Body of pancreas (tissue), 4 donors: ENCODE data around the gene ATG2A. TPM values are rescaled to one million over a fixed set of nuclear protein-coding genes. Genes with fewer than 3 reads are reported as not detected.

Source experiments
- ATAC-seq: fragments of 150-250 bp; one replicate; pipeline ENCODE4 v1.9.1; 2016
- DNase-seq, 4 donors: peaks; one replicate each; pipeline ENCODE4 v3.0.0-alpha.2; 2019
- H3K27ac ChIP-seq, 4 donors: fragments of 200-600 bp; sonication (generic); 1 replicate in 3 of 4; 2 replicates in 1 of 4; pipeline versions ENCODE4 v1.5.1 to v1.6.1; 2016 to 2019; ENCODE audit warnings: mild to moderate bottlenecking in 1 of 4, mixed read lengths in 1 of 4, moderate library complexity in 1 of 4
- H3K27me3 ChIP-seq, 2 donors: fragments of 200-600 bp; sonication (generic); one replicate each; pipeline ENCODE4 v1.6.0; 2016; ENCODE audit warnings: mild to moderate bottlenecking in 1 of 2
- H3K36me3 ChIP-seq, 2 donors: fragments of 200-600 bp; sonication (generic); replicated peaks in 1 of 2; 2 replicates each; pipeline ENCODE4 v1.5.1; 2016; ENCODE audit warnings: low read depth in 2 of 2; ENCODE audit not compliant: insufficient read depth in 1 of 2
- H3K4me1 ChIP-seq: fragments of 200-600 bp; sonication (generic); one replicate; pipeline ENCODE4 v1.6.0; 2016
- H3K4me3 ChIP-seq, 2 donors: fragments of 200-600 bp; sonication (generic); 1 replicate in 1 of 2; 2 replicates in 1 of 2; pipeline ENCODE4 v1.5.1; 2016 to 2019
- H3K9me3 ChIP-seq, 3 donors: fragments of 200-600 bp; sonication (generic); 1 replicate in 2 of 3; 2 replicates in 1 of 3; pipeline ENCODE4 v1.5.1; 2016
- POLR2A ChIP-seq, 3 donors: fragments of 450-650 bp; IDR thresholded peaks; one replicate each; pipeline ENCODE4 v1.6.1; 2016; ENCODE audit warnings: antibody characterized with exemption in 3 of 3, mild to moderate bottlenecking in 2 of 3
- WGBS, 2 donors: methylation state at CpG; one replicate each; pipeline ENCODE4 v1.1.5; 2017; 5-methylcytosine and 5-hydroxymethylcytosine counted together
- intact Hi-C: fragments of 100-400 bp; cut with DNase I; formaldehyde crosslinking; loops from one replicate; pipeline ENCODE4 v1.15.1; 2023
- total RNA-seq, 2 donors: library from RNA; depleted of rRNA; stranded (reverse); fragments of >200 nt; gene quantifications; one replicate each; pipeline ENCODE4 v1.1.0, GENCODE V29; 2016
- TF ChIP-seq, protein P1 (sequence below), 7 experiments: fragments of 450-650 bp in 4 of 7; fragments of 200-600 bp in 3 of 7; sonication (generic) in 3 of 7; IDR thresholded peaks; one replicate each; pipeline ENCODE4 v1.5.1; 2016 to 2019; ENCODE audit warnings: antibody characterized with exemption in 7 of 7

The ATG2A gene
- total RNA-seq, 2 donors from 2014 or later = 16.3 to 34.3 TPM

DNA sequence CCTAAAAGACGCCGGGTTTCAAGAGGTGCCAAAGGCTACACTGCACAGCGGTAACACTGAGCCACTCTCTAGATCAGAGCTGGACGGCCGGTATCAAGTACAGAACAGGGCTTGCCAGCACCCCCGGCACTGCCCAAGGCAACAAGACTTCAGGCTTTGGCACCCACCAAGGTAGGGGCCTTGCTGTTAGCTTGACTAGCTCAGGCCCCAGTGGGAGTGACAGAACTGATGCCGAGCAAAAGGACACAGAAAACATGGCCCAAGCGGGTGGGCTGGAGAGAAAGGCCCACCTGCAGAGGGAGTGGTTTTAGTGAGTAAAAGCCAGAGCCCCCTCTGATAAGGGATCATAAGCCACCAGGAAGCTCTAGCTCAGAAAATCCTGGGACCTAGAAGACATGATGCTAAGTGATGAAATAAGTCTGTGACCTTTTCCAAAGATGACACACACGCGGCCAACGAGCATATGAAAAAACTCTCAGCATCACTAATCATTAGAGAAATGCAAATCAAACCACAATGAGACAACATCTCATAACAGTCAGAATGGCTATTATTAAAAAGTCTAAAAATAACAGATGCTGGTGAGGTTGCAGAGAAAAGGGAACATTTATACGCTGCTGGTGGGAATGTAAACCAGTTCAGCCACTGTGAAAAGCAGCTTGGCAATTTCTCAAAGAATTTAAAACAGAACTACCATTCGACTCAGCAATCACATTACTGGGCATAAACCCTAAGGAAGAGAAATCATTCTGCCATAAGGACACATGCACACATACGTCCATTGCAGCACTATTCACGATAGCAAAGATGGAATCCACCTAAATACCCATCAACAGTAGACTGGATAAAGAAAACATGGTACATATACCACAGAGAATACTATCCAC, 51.5 kb downstream of the ATG2A start:
- H3K36me3 ChIP-seq = no peaks in the 10 kb centered on the region
- H3K27me3 ChIP-seq = no peaks in the 10 kb centered on the region
- peaks cover 25% of the 10 kb centered on the region for H3K4me1 ChIP-seq
- ATAC-seq (no peak), DNase-seq (no peak)
- peak overlapping the region in 2 of 4 donors; percentile 26 to 56 for H3K27ac ChIP-seq
- H3K9me3 ChIP-seq = no peaks in the 10 kb centered on the region
- WGBS, 2 donors = 76 to 86% methylated on average over 15 of the region's 15 CpGs
- TF ChIP-seq, protein P1, sequence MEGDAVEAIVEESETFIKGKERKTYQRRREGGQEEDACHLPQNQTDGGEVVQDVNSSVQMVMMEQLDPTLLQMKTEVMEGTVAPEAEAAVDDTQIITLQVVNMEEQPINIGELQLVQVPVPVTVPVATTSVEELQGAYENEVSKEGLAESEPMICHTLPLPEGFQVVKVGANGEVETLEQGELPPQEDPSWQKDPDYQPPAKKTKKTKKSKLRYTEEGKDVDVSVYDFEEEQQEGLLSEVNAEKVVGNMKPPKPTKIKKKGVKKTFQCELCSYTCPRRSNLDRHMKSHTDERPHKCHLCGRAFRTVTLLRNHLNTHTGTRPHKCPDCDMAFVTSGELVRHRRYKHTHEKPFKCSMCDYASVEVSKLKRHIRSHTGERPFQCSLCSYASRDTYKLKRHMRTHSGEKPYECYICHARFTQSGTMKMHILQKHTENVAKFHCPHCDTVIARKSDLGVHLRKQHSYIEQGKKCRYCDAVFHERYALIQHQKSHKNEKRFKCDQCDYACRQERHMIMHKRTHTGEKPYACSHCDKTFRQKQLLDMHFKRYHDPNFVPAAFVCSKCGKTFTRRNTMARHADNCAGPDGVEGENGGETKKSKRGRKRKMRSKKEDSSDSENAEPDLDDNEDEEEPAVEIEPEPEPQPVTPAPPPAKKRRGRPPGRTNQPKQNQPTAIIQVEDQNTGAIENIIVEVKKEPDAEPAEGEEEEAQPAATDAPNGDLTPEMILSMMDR (IDR thresholded peaks at IDR 0.05) = no peak
- no peak for TF ChIP-seq POLR2A (IDR thresholded peaks at IDR 0.05)
- H3K4me3 ChIP-seq = no peak overlapping the region
- intact Hi-C loops = no loop called here

DNA sequence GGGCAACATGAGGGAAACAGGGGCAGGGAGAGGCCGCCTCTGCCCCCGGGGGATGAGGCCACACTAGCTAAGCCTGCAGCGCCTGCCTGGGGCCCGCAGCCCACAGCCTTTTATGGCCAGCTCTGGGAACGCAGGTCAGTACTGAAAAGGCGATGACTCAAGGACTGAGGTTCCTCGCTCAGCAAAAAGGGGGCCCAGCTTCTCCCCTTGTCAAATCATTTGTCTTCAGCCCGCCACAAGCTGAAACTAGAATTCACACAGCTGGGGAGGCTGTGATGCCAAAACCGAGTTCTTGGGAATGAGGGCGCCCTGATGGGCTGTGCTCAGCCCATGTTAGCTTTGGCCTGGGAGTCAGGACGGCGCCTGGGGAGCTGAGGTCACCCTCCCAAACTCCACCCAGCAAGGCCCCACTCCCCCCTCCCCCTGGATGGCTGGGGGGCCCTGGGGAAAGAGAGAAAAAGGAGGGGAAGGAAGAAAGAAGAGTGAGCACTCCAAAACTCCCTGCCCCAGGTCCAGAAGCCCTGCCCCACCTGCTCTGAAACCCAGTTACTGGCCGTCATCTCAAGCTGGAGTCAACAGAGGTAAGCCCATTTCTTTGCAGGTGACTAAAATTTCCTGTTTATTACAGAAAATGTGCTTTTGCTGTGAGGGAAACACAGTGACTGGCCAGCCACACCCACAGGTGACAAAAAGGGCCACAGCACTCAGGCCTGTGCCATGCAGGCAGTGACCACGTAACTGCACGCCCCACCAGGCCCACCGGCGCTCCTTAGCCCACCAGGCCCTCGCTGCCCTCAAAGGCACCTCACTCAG, 52.3 kb downstream of the ATG2A start:
- no peaks in the 10 kb centered on the region for H3K27me3 ChIP-seq
- no peak for TF ChIP-seq POLR2A (IDR thresholded peaks at IDR 0.05)
- TF ChIP-seq, protein P1 (IDR thresholded peaks at IDR 0.05) = no peak
- H3K36me3 ChIP-seq = no peaks in the 10 kb centered on the region
- DNase-seq = peak in 2 of 4 donors; percentile 48 to 56
- WGBS, 2 donors = 73 to 83% methylated on average over 10 to 18 of the region's 18 CpGs
- no peaks in the 10 kb centered on the region for H3K9me3 ChIP-seq
- H3K4me3 ChIP-seq = no peak overlapping the region
- intact Hi-C loops = no loop called here
- ATAC-seq = peak; percentile 43
- H3K27ac ChIP-seq = peak overlapping the region; percentile 2 to 56 (median 28)
- H3K4me1 ChIP-seq = peaks cover 23% of the 10 kb centered on the region

- H3K27ac ChIP-seq = peak overlapping the region; percentile 2 to 56 (median 28)
- H3K4me1 ChIP-seq = peaks cover 23% of the 10 kb centered on the region
- no peak for ATAC-seq
- peak in 2 of 4 donors; percentile 74 to 84 for DNase-seq
- WGBS, 2 donors = 33 to 36% methylated on average over 3 to 8 of the region's 9 CpGs
- H3K27me3 ChIP-seq = no peaks in the 10 kb centered on the region
- H3K36me3 ChIP-seq = no peaks in the 10 kb centered on the region
- H3K4me3 ChIP-seq = no peak overlapping the region
- no peaks in the 10 kb centered on the region for H3K9me3 ChIP-seq
- TF ChIP-seq, protein P1 (IDR thresholded peaks at IDR 0.05) = no peak
- TF ChIP-seq POLR2A (IDR thresholded peaks at IDR 0.05) = no peak
- intact Hi-C loops = no loop called here
Measured at GRCh38 chr11:64864135-64864472, 52.9 kb downstream of the ATG2A start.

- peaks cover 23% of the 10 kb centered on the region for H3K4me1 ChIP-seq
- 77 to 94% methylated on average over 14 to 22 of the region's 23 CpGs for WGBS, 2 donors
- DNase-seq = no peak
Measured at GRCh38 chr11:64863391-64864060, 53.5 kb downstream of the ATG2A start.

More at GRCh38 chr11:64863391-64864060, 53.5 kb downstream of the ATG2A start:
- Histone ChIP-seq H3K4me3 (no peak overlapping the region), H3K27ac (peak overlapping the region in 3 of 4 donors; percentile 26 to 56 (median 30)), H3K9me3 (no peaks in the 10 kb centered on the region), H3K27me3 (no peaks in the 10 kb centered on the region), H3K36me3 (no peaks in the 10 kb centered on the region)
- ATAC-seq = no peak
- intact Hi-C loops = no loop called here
- TF ChIP-seq, protein P1 (IDR thresholded peaks at IDR 0.05) = no peak
- no peak for TF ChIP-seq POLR2A (IDR thresholded peaks at IDR 0.05)
